ENCODE data around the gene ANXA10. TPM values are rescaled to one million over a fixed set of nuclear protein-coding genes. Genes with fewer than 3 reads are reported as not detected.
A peak's percentile ranks its signal among the peaks of the same experiment; 100 is the strongest.

Gene ANXA10
- polyA plus RNA-seq, 1 donor (not counting 4 experiments of a cell fraction or from before 2014, with no cell fraction given) = not detected

DNA sequence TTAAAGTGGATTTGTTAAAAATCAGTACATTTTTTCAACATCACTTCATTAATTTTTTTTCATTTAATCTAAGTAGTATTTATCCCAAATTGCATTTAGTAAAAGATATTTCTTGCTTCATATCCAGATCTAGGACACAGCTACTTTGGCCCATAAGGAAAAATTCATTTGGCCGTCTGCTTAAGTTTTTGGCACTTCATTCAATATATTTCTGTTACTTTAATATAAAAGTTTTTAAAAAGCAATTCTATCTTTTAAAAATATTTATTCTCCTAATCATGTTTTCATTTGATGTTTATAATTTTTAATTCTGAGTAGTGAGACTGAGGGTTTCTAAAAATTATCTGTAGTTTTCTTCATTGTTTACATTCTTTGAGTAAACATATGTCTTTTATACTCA, 28.5 kb downstream of the ANXA10 start:
- Histone ChIP-seq H3K79me2 (ENCODE audit: control insufficient read depth, insufficient read depth, low read length) (no peaks in the 10 kb centered on the region), H3K9ac (ENCODE audit: control insufficient read depth, extremely low read depth, insufficient read depth, low read length) (no peak overlapping the region), H3K9me1 (ENCODE audit: control insufficient read depth, extremely low read depth, insufficient read depth, low read length) (no peaks in the 10 kb centered on the region), H3K27me3 (ENCODE audit: control insufficient read depth, extremely low read depth, insufficient read depth, low read length) (no peaks in the 10 kb centered on the region), H2AFZ (ENCODE audit: control insufficient read depth, low read length) (no peak overlapping the region), H3K27ac (ENCODE audit: control insufficient read depth, insufficient read depth, low read length) (no peak overlapping the region), H3K9me3 (ENCODE audit: control insufficient read depth, low read depth, low read length) (no peaks in the 10 kb centered on the region), H3K4me1 (ENCODE audit: control insufficient read depth, extremely low read depth, insufficient read depth, low read length) (peaks cover 21% of the 10 kb centered on the region), H3K4me3 (ENCODE audit: control insufficient read depth in 2 of 3, extremely low read depth in 1 of 3, insufficient read depth in 2 of 3, low read depth in 1 of 3, low read length in 3 of 3) (no peak overlapping the region), H4K20me1 (ENCODE audit: control insufficient read depth, extremely low read depth, insufficient read depth, low read length) (no peaks in the 10 kb centered on the region), H3K36me3 (ENCODE audit: control insufficient read depth in 2 of 2, extremely low read depth in 1 of 2, insufficient read depth in 2 of 2, low read length in 2 of 2) (no peaks in the 10 kb centered on the region), H3K4me2 (ENCODE audit: control insufficient read depth, extremely low read depth, insufficient read depth, low read depth, low read length) (no peak overlapping the region)
- TF ChIP-seq, protein P1, sequence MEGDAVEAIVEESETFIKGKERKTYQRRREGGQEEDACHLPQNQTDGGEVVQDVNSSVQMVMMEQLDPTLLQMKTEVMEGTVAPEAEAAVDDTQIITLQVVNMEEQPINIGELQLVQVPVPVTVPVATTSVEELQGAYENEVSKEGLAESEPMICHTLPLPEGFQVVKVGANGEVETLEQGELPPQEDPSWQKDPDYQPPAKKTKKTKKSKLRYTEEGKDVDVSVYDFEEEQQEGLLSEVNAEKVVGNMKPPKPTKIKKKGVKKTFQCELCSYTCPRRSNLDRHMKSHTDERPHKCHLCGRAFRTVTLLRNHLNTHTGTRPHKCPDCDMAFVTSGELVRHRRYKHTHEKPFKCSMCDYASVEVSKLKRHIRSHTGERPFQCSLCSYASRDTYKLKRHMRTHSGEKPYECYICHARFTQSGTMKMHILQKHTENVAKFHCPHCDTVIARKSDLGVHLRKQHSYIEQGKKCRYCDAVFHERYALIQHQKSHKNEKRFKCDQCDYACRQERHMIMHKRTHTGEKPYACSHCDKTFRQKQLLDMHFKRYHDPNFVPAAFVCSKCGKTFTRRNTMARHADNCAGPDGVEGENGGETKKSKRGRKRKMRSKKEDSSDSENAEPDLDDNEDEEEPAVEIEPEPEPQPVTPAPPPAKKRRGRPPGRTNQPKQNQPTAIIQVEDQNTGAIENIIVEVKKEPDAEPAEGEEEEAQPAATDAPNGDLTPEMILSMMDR (optimal IDR thresholded peaks at IDR 0.05 in 1 of 3, IDR thresholded peaks at IDR 0.05 in 1 of 3, conservative IDR thresholded peaks at IDR 0.05 in 1 of 3; ENCODE audit: extremely low read depth in 1 of 3, insufficient read depth in 2 of 3, low read length in 3 of 3) = no peak
- no peak for TF ChIP-seq EZH2 (IDR thresholded peaks at IDR 0.05; ENCODE audit: low read length)
- no peak for FAIRE-seq
- no peak for DNase-seq (ENCODE audit: low read depth, low spot score)
- dilution Hi-C loops (cut with MboI; ENCODE audit: extremely low pct_ligation_motif_present, low sequenced_read_pairs) = no loop called here

DNA sequence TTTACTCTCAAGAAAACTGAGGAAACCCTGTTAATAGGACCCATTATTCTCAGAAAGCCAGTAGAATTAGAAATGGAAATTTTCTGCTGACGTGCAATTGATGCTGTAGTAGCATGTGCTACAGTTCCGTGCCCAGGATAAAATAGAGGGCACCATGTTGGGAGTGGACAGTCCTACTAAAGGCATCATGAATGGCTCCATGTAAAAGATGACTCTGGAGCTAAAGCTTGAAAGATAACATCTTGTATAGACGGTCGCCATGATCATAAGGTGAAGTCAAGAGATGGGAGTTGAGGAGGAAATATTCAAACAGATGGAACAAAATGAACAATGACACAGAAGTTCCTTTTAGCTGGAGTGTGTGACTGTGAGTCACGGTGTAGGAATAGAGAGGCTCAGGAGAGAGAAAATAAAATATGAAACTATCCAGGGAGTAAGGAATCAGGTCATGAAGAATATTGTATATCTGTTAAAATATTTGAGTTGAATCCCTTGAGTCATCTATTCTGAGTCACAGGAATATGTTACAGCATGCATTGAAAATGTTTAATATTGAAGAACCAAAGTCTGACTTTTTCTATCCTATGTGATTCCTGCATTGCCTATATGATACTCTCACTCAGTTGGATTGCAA, 31.8 kb downstream of the ANXA10 start:
- peak overlapping the region; percentile 52 for H3K4me2 ChIP-seq (ENCODE audit: control insufficient read depth, extremely low read depth, insufficient read depth, low read depth, low read length)

More for the DNA sequence above, 31.8 kb downstream of the ANXA10 start:
- H3K4me1 ChIP-seq (ENCODE audit: control insufficient read depth, extremely low read depth, insufficient read depth, low read length) = peaks cover 24% of the 10 kb centered on the region
- no peaks in the 10 kb centered on the region for H3K9me3 ChIP-seq (ENCODE audit: control insufficient read depth, low read depth, low read length)
- FAIRE-seq (peak; percentile 67), DNase-seq (ENCODE audit: low read depth, low spot score) (peak; percentile 44)
- no peaks in the 10 kb centered on the region for H3K79me2 ChIP-seq (ENCODE audit: control insufficient read depth, insufficient read depth, low read length)
- TF ChIP-seq, protein P1 (optimal IDR thresholded peaks at IDR 0.05 in 1 of 3, IDR thresholded peaks at IDR 0.05 in 1 of 3, conservative IDR thresholded peaks at IDR 0.05 in 1 of 3; ENCODE audit: extremely low read depth in 1 of 3, insufficient read depth in 2 of 3, low read length in 3 of 3) = no peak
- no peak for TF ChIP-seq EZH2 (IDR thresholded peaks at IDR 0.05; ENCODE audit: low read length)
- no peaks in the 10 kb centered on the region for H3K36me3 ChIP-seq (ENCODE audit: control insufficient read depth in 2 of 2, extremely low read depth in 1 of 2, insufficient read depth in 2 of 2, low read length in 2 of 2)
- no peaks in the 10 kb centered on the region for H3K9me1 ChIP-seq (ENCODE audit: control insufficient read depth, extremely low read depth, insufficient read depth, low read length)
- H3K9ac ChIP-seq (ENCODE audit: control insufficient read depth, extremely low read depth, insufficient read depth, low read length) = no peak overlapping the region
- H2AFZ ChIP-seq (ENCODE audit: control insufficient read depth, low read length) = peak overlapping the region; percentile 32
- dilution Hi-C loops (cut with MboI; ENCODE audit: extremely low pct_ligation_motif_present, low sequenced_read_pairs) = no loop called here
- H3K27me3 ChIP-seq (ENCODE audit: control insufficient read depth, extremely low read depth, insufficient read depth, low read length) = no peaks in the 10 kb centered on the region
- no peaks in the 10 kb centered on the region for H4K20me1 ChIP-seq (ENCODE audit: control insufficient read depth, extremely low read depth, insufficient read depth, low read length)
- H3K27ac ChIP-seq (ENCODE audit: control insufficient read depth, insufficient read depth, low read length) = peak overlapping the region; percentile 67
- no peak overlapping the region for H3K4me3 ChIP-seq (ENCODE audit: control insufficient read depth in 2 of 3, extremely low read depth in 1 of 3, insufficient read depth in 2 of 3, low read depth in 1 of 3, low read length in 3 of 3)
